CD1c-positive myeloid dendritic cell (primary cell): ENCODE data around the gene PROZ.
"Not testable (repeated sequence)": the region's sequence is repeated elsewhere in the genome, so short reads cannot be mapped to it uniquely, and the experiment has no call there.

Experiments
- DNase-seq: peaks from one replicate; pipeline ENCODE4 v3.0.0-alpha.2; 2016; ENCODE audit errors: extremely low spot score

PROZ gene

GRCh38 chr13:113157206-113157928, 1.1 kb upstream of the PROZ start:
- DNase-seq, result no peak

- no peak for DNase-seq
Observed at GRCh38 chr13:113158946-113159345, 498 bp downstream of the PROZ start.

DNA sequence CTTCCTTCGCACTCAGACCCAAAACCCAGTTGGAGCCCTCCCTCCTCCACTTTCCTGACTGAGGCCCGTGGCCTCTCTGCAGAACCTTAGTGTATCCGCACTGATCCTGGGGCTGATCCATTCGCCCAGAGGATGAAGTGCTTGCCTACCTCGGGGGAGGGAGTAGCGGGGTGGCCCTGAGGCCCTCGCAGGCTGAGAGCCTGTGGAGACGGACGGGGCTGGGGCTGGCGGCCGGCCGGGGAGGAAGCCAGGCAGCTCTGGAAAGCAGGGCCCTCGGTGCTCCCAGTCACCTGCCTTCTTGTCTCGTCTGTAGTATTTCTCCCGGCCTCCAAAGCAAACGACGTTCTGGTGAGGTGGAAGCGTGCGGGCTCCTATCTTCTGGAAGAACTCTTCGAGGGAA, 1.3 kb downstream of the PROZ start:
- no peak for DNase-seq

DNA sequence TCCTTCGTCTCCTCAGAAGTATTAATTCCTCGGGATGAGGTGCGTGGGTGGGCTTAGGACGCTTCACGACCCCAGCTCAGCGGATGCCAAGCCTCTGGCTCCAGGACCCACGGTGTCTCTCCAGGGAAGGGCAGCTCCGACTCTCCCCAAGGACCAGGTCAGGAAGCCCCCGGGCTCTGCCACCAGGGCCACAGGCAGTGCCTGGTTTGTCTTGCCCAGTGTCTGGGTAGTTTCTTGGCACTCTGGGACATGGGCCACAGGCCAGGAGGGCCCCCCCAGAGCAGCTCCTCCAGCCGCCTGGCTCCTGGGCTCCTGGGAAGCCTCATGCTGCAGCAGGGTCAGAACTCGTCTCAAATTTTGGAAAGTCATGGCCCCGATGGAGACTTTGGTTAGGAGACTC, 2.5 kb downstream of the PROZ start:
- no peak for DNase-seq

- no peak for DNase-seq
Observed at GRCh38 chr13:113161433-113161832, 3.0 kb downstream of the PROZ start.

GRCh38 chr13:113161975-113162374, 3.5 kb downstream of the PROZ start:
- not testable (repeated sequence) for DNase-seq

GRCh38 chr13:113162783-113163685, 4.6 kb downstream of the PROZ start:
- DNase-seq, result no peak

- DNase-seq, result no peak
Observed at GRCh38 chr13:113164492-113164891, 6.0 kb downstream of the PROZ start.

- no peak for DNase-seq
Observed at GRCh38 chr13:113166266-113166665, 7.8 kb downstream of the PROZ start.

DNA sequence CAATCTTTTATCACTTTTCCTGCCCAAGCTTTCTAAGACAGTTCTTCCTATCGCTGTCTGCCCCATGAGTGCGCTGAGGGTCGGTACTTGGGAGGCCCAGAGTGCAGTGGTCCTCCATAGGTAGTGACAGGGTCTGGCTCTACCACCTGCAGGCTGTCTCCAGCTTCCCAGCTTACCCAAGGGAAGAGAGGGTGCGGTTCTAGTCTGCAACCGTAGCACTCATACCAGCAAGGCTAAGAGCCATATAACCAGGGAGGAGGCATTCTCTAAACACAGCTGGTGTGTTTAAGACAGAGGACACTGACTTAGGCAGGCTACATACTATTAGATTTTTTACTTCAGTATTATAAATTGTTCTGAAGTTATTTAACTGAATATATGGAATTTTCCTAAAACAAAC, 8.2 kb downstream of the PROZ start:
- no peak for DNase-seq

DNA sequence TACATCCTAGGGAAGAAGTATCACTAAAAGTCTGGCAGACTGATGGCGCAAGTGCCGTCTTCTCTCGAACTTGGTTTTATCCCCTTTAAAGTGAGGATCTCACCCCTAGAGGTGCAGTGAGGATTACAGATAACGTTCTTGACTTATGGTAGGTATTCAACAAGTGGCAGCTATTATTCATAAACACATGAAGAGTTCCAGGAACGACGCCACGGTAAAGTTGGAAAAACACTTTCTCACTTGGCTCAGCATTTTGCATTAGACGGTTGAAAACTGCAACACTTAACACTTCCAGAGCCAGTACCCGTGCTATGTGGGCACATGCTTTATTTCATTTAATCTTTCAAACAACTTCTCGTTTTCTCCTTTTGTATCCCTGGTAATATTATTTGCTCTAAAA, 8.7 kb downstream of the PROZ start:
- DNase-seq, result no peak

DNA sequence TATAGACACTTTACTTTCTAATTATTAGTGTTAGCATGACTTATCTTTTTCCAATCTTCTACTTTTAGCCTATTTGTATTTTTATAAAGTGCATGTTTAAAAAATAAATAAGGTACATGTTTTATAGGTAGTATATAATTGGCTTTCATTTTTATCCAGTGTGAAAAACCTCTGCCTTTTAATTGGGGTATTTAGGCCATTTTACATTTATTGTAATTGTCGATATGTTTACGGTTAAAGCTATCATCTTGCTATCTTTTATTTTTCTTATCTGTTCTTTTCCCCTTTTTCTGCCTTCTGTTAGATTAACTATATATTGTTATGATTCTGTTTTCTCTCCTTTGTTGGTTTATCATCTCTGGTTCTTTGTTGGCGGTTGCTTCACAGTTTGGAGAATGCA, 9.1 kb downstream of the PROZ start:
- no peak for DNase-seq

GRCh38 chr13:113168211-113168610, 9.8 kb downstream of the PROZ start:
- DNase-seq, result no peak

DNA sequence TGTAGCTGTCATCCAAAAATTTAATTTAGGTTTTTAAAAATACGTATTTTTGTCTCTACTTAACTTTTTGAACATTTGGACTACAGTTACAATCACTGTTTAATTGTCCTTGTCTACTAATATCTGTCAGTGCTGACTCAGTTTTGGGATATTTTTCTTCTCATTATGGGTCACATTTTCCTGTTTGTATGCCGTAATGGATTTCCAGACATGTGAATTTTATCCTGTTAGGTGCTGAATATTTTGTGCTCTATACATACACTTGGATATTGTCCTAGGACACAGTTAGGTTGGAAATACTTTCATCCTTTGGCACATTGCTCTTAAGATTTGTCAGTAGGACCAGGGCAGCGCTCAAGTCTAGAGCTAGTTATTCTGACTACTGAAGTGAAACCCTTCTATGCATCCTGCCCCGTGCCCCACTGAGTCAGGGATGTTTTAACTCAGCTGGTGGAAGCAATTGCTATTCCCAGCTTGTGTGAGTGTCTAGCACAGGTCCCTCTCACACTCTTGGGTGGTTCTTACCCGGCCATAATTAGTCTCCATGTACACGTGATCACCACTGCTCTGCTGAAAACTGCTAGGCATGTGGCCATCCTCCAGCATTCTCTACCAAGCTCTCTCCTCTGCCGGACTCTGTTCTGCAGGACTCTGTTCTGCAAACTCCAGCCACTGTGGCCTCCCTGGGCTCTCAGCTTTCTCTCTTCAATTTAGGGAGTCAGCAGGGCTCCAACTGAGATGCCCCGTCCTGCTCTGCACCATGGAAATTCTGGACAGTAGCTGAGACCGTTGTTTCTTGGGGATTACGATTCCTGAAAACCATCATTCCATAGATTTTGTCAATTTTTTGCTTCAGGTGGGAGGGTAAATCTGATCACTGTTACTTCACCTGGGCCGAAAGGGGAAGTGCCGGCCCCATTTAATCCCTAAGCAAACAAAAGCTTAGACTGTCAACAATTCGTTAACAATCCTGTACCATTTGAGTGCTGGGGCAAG, 11.1 kb downstream of the PROZ start:
- DNase-seq, result no peak

DNA sequence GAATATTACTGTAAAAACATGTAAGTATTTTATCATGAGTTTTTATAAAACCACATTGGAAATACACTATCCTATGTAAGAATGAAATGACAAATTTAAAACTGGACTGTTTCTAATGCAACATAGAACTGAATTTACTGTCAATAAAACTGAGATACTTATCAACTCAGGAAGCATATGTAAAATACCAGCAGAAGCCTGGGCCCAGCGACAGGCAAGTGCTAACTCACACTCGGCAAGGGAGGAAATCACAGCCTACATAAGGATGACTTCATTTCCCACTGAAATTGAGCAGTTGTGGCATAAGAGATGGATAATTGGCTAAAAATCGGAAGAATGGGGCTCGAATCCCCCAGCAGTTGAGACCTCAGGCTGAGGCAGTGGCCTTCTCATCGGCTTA, 12.1 kb downstream of the PROZ start:
- DNase-seq, result no peak

DNA sequence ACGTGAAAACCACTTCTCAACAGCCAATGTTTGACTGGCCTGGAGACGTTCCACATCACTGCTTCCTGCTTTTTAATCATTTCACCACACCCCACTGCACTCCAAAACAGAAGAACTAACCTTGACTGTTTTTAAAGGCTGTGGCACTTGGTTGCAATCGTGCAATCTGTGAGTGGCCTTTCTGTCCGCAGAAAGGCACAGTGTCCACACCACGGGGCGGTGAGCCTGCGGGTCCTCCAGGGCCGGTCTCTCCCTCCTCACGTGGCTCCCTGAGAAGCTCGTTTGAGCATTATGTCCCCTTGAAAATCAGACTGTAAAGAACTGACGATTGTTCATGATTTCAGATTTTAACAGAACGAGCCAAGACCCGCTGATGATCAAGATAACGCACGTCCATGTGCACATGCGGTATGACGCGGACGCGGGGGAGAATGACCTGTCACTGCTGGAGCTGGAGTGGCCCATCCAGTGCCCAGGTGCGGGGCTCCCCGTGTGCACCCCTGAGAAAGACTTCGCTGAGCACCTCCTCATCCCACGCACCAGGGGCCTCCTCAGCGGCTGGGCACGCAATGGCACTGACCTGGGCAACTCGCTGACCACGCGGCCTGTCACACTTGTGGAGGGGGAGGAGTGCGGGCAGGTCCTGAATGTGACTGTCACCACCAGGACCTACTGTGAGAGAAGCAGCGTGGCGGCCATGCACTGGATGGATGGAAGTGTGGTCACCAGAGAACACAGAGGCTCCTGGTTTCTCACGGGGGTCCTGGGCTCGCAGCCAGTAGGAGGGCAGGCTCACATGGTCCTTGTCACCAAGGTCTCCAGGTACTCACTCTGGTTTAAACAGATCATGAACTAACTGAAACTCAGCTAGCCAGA, 13.0 kb downstream of the PROZ start:
- no peak for DNase-seq

- DNase-seq, result no peak
Observed at GRCh38 chr13:113172419-113172926, 14.0 kb downstream of the PROZ start.

DNA sequence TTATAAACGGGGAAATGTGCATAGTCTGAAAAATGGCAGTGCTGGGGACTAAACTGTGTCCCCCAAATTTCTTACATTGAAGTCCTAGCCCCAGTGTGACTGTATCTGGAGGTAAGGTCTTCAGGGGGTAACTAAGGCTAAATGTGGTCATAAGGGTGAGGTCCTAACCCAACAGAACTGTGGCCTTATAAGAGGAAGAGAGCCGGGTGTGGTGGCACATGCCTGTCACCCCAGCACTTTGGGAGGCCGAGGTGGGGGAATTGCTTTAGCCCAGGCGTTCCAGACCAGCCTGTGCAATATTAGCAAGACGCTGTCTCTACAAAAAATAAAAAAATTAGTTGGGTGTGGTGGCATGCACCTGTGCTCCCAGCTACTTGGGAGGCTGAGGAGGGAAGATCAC, 17.8 kb downstream of the PROZ start:
- peak; percentile 50 for DNase-seq

- DNase-seq, result no peak
Observed at GRCh38 chr13:113176822-113177221, 18.4 kb downstream of the PROZ start.

GRCh38 chr13:113178070-113178895, 19.8 kb downstream of the PROZ start:
- no peak for DNase-seq
